ENCODE measurements around the gene PGK1.

PGK1 gene

GRCh38 chrX:78129714-78130113 lies 25.7 kb downstream of the PGK1 start:
- TF ChIP-seq YY1 (IDR thresholded peaks at IDR 0.05; ENCODE audit: low read depth) (no peak), NFIC (IDR thresholded peaks at IDR 0.05) (no peak), MAX (IDR thresholded peaks at IDR 0.05) (no peak), CREB1 (IDR thresholded peaks at IDR 0.05; ENCODE audit: low read depth) (no peak), TCF12 (IDR thresholded peaks at IDR 0.05; ENCODE audit: low read depth) (no peak), REST (IDR thresholded peaks at IDR 0.05; ENCODE audit: low read depth) (no peak), FOXM1 (IDR thresholded peaks at IDR 0.05; ENCODE audit: borderline replicate concordance, low read depth) (no peak), USF1 (IDR thresholded peaks at IDR 0.05) (no peak), CEBPB (IDR thresholded peaks at IDR 0.05) (no peak), EP300 (IDR thresholded peaks at IDR 0.05; ENCODE audit: borderline replicate concordance) (no peak), RAD21 (IDR thresholded peaks at IDR 0.05; ENCODE audit: low read depth) (no peak), EGR1 (IDR thresholded peaks at IDR 0.05) (no peak), TAF1 (IDR thresholded peaks at IDR 0.05; ENCODE audit: low read depth) (no peak), TEAD4 (IDR thresholded peaks at IDR 0.05) (no peak), ZBTB7A (IDR thresholded peaks at IDR 0.05; ENCODE audit: low read depth) (no peak)

DNA sequence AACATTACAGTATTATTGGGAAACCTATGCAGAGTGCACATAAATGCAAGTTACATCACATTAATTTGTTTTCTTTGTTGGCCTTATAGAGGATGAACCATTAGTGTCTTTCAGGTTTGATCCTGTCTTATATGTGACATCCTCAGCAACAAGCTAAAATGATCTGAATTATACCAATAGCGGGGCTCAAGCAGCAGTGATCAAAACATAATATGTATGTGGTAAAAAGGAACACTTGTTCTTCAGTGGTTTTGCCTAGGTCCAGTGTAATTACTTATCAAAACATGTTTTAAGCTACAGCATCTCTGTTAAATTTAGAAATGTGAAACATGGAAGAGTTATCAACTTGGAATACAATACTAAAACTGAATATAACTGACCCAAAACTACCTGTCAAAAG lies 26.3 kb downstream of the PGK1 start:
- TF ChIP-seq YY1 (IDR thresholded peaks at IDR 0.05; ENCODE audit: low read depth) (no peak), EGR1 (IDR thresholded peaks at IDR 0.05) (no peak), REST (IDR thresholded peaks at IDR 0.05; ENCODE audit: low read depth) (no peak), TAF1 (IDR thresholded peaks at IDR 0.05; ENCODE audit: low read depth) (no peak), TCF12 (IDR thresholded peaks at IDR 0.05; ENCODE audit: low read depth) (no peak), USF1 (IDR thresholded peaks at IDR 0.05) (no peak), FOXM1 (IDR thresholded peaks at IDR 0.05; ENCODE audit: borderline replicate concordance, low read depth) (no peak), NFIC (IDR thresholded peaks at IDR 0.05) (no peak), CEBPB (IDR thresholded peaks at IDR 0.05) (no peak), EP300 (IDR thresholded peaks at IDR 0.05; ENCODE audit: borderline replicate concordance) (no peak), RAD21 (IDR thresholded peaks at IDR 0.05; ENCODE audit: low read depth) (no peak), TEAD4 (IDR thresholded peaks at IDR 0.05) (no peak), CREB1 (IDR thresholded peaks at IDR 0.05; ENCODE audit: low read depth) (no peak), MAX (IDR thresholded peaks at IDR 0.05) (no peak), ZBTB7A (IDR thresholded peaks at IDR 0.05; ENCODE audit: low read depth) (no peak)

DNA sequence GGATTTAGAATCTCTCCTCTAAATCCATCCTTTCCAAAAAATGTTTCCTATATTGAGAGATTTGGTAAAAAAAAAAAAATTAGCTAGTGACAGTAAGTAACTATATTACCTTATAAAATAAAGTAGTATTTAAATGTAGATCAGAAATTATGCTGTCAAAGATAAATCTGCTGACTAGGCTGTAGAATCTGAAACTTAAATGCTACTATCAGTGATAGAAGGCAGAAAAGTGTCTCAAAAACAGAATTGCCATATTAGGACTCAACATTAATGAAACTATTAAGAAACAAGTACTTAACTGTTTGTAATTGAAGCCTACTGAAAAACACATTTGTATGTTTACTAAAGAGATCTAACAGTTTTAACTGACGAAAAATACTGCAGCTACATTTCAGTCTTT lies 27.1 kb downstream of the PGK1 start:
- no peak for TF ChIP-seq EGR1 (IDR thresholded peaks at IDR 0.05)
- no peak for TF ChIP-seq TCF12 (IDR thresholded peaks at IDR 0.05; ENCODE audit: low read depth)
- TF ChIP-seq YY1 (IDR thresholded peaks at IDR 0.05; ENCODE audit: low read depth) = no peak
- TF ChIP-seq EP300 (IDR thresholded peaks at IDR 0.05; ENCODE audit: borderline replicate concordance) = no peak

DNA sequence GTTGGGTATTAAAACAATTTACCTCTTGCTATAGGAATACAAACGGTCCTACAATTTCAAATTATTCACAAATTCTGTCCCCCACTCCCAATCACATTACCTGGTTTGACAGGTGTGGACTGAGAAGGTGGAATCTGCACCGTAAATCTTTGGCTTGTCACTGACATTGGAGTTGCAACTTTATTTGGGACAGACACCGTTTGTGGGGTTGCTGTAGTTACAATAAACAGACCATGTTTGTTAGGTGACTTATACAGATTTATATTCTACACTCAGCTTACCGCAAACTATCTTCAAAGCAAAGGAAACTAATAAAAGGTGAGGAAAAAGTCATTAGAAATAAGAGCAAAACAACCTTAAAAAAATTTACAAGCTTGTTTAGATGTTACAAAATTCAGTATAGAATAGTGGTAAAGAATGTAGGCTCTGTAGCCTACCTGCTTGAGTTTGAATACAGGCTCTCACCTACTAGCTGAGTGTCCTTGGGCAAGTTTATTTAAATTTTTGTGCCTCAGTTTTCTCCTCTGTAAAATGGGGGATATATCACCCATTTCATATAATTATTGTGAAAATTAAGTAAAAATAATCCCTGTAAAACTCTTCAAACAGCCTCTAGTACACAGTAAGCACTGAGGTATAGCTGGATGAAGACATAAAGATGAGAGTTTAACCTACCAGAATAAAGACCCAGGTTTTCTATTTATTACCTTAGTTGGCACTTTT lies 29.4 kb downstream of the PGK1 start:
- TF ChIP-seq EP300 (IDR thresholded peaks at IDR 0.05; ENCODE audit: borderline replicate concordance) (no peak), NFIC (IDR thresholded peaks at IDR 0.05) (no peak), TCF12 (IDR thresholded peaks at IDR 0.05; ENCODE audit: low read depth) (no peak), REST (IDR thresholded peaks at IDR 0.05; ENCODE audit: low read depth) (no peak), EGR1 (IDR thresholded peaks at IDR 0.05) (no peak), CEBPB (IDR thresholded peaks at IDR 0.05) (no peak), MAX (IDR thresholded peaks at IDR 0.05) (no peak), TEAD4 (IDR thresholded peaks at IDR 0.05) (no peak), YY1 (IDR thresholded peaks at IDR 0.05; ENCODE audit: low read depth) (no peak), ZBTB7A (IDR thresholded peaks at IDR 0.05; ENCODE audit: low read depth) (no peak), TAF1 (IDR thresholded peaks at IDR 0.05; ENCODE audit: low read depth) (no peak), RAD21 (IDR thresholded peaks at IDR 0.05; ENCODE audit: low read depth) (no peak), FOXM1 (IDR thresholded peaks at IDR 0.05; ENCODE audit: borderline replicate concordance, low read depth) (no peak), CREB1 (IDR thresholded peaks at IDR 0.05; ENCODE audit: low read depth) (no peak), USF1 (IDR thresholded peaks at IDR 0.05) (no peak)

All from Ishikawa (cell line).